HG02970 (cell line): Measurements from ENCODE around the gene CEMIP.

Source experiments
- ATAC-seq: cut with Tn5 transposase; IDR thresholded peaks from one replicate; pipeline ENCODE4 v1.9.1; 2021; ENCODE audit warnings: mild to moderate bottlenecking, moderate library complexity, moderate number of reproducible peaks; ENCODE audit not compliant: unreplicated experiment, low FRiP score

The CEMIP gene

DNA sequence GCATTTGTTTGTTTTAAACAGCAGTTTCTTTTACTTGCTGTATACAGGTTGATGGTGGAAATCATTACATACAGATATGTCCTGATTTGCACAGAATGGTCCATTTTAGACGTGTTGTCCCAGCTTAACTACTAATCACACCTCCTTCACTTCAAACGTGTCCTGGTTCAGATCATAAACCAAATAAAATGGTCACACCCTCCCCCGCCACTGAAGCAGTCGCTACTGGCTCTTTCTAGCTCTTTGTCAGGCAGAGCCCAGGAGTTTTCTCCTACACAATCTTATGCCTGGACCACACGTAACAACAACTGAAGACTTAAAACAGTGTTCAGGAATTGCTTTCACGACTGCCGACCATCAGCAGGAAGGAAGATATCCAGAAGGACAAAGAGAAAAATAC is 136.9 kb downstream of the CEMIP start:
- ATAC-seq, result no peak

DNA sequence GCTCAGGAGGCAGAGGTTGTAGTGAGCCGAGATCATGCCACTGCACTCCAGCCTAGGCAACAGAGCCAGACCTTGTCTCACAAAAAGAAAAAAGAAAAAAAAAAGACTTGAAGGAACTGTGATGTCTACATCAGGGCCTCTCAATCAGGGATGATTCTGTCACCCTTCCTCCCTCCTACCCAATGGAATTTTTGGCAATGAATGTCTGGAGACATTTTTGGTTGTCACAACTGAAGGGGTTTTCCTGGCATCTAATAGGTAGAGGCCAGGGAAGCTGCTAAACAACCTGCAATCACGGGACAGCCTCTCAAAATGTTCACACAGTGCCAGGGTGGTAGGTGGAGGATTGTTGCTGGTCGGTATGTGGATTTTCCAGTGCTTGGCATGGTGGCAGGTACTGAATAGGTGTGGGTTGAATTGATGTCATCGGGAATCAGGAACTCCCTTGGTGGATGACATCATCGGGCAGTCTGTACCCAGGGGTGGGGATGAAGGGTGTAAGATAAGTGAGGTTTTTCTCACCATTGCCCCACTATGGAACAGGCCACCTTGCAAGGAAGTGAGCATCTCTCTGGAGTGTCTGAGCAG is 139.1 kb downstream of the CEMIP start:
- ATAC-seq, result no peak

DNA sequence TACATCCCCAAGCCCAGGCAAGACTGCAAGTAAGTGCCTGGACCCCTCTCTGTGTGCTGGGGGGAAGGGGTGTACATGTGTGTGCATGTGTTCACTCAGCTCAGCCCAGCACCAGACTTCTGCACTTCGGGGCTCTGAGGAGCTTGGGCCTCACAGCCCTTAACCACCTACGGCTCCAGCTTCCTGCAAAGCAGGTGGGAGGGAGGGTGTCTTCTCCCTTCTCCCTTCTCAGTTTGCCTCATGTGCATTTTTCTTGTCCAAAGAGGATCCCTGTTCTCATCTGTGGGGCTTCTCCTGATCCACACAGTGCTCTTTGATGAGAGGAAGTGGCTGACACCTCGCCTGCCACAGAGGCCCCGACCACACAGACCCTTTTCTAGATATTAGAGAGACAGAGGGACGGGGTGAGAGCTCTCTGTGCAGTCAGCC is 141.1 kb downstream of the CEMIP start:
- ATAC-seq, result no peak

DNA sequence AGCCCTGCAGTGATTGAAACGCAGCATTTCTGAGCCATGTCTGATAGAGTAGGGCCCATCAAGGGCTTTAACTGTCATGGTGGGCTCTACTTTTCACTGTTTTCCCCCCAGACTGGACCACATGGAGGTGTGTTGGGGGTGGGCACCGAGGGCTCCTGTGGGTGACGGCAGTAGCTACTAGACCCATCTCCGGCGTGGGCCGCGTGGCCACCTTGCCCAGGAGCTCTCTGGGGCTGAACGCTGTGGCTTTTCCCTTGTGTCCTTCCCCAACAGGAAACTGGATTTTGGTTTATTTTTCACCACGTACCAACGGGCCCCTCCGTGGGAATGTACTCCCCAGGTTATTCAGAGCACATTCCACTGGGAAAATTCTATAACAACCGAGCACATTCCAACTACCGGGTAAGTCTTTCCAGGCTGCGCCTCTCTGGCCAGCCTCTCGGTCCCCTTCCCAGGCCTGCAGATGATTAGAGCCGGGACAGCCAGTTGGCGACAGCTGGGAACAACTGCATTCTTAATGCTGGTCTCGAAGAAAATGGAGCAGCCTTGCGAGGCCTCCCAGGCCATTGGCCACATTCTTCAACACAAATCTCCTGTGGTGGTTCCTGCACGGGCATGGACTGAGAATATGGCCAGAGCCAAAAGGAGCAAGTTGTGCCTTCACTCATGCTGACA is 142.7 kb downstream of the CEMIP start:
- ATAC-seq, result no peak

DNA sequence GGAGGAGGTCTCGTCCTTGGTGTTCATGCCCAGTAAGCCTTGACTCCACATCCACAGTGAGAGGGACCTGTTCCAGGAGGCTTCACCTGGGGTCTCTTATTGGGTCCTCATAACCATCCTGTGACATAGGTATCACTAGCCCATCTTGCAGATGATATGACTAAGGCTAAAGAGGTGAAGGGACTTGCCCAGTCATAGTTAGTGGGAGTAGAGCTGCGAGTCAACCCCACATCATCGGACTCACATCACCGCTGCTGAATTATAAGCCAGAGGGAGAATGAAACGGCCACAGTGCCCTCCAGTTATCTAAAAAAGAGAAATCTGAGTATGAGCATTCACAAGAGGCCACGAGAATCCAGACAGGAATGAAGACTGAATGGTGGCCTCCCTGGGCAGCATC is 144.5 kb downstream of the CEMIP start:
- no peak for ATAC-seq

DNA sequence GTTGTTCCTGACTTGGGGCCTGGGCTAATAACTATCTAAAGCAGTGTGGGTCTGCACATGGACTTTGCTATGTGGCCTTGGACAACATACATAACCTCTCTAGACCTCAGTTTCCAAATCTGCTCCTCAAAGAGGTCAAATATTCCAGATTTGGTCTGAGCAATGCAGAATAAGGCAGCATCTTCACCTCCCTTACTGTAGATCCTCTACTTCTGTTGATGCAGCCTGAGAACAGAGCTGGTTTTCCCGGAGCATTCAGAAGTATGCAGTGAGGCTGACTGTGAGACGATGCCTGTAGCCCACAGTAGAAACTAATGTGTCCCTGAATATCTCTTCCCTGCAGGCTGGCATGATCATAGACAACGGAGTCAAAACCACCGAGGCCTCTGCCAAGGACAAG is 145.1 kb downstream of the CEMIP start:
- no peak for ATAC-seq

DNA sequence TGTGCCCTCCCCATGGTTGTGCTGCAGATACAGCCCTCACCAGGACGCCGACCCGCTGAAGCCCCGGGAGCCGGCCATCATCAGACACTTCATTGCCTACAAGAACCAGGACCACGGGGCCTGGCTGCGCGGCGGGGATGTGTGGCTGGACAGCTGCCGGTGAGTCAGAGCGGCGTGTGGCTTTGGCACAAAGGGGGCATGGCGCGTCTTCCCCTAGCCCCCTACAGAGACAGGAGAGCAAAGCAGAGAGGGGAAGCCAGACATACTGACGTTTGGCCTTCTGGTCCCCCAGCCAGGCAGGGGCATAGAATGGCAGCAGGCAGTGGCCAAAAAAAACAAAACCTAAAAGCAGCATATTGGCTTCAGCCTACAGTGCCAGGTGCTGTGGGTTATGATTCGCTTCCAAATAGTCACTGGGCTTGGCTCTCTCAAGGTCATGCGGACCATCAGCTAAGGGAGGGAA is 146.5 kb downstream of the CEMIP start:
- no peak for ATAC-seq

DNA sequence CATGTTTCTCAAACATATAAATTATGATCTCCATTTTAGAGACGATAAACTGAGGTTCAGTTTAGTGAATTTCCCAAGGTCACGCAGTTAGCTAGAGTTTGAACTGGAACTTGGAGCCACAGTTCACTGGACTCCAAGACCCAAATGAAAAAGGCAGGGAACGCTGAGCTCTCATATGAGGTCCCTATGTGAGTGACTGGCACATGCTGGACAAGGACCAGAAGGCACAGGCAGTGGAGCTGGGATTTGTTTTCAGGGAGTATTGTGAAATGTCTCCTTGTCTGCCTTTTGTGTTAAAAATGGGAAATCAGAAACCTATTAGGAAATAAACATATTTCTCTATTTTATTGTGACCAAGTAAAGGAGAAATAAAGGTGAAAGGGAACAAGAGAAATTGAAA is 147.0 kb downstream of the CEMIP start:
- ATAC-seq, result no peak

DNA sequence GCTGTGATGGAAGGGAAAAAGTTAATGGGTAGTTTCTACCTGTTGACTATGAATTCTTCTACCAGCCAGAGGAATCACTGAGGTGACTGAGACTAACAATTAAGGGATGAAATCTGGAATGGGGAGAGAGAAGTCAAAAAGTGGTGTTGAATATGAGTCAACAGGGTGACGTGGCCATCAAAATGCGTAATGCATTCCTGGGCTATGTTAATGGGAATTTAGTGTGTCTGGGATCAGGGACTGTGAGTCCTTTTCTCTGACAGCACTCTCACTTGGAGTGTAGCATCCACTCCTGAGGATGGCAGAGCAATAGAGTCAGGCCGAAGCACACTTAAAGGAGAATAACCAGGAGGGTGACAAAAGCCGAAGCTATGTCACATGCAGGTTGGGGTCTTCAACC is 150.1 kb downstream of the CEMIP start:
- ATAC-seq, result no peak

DNA sequence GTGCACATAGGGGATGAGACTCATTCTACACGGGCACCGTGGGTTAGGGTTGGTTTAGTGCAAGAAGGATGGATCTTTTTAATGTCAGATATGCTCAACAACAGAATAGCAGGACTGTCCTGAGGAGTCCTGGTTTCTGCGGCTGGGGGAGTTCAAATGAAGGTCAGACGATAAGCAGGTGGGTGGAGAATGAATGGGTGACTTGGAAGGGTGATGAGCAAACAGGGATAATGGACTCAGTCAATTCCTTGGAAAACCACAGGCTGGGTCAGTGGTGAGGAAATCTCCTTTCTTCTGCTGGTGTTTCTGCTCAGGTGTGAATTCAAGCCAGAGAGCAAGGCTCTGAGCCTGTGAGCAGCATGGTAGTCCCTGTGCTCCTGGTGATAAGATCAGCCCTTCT is 150.5 kb downstream of the CEMIP start:
- ATAC-seq, result no peak

DNA sequence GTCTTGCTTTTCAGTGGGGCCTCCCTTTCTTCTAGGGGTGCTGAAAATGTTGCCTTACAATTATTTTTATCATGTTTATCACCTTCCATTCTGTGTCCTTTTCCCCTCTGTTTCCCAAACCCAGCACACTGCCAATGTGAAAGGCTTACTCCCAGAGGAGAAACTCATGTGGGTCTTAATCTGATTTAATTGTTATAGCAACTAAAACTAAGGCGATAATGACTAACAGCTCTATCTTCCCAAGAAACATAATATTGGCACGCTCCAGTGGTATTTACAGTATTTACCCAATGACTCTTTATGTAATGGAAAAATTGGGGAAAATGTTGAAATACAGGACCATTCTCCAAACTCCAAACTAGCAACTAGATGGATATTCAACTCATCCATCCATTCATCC is 152.0 kb downstream of the CEMIP start:
- no peak for ATAC-seq

DNA sequence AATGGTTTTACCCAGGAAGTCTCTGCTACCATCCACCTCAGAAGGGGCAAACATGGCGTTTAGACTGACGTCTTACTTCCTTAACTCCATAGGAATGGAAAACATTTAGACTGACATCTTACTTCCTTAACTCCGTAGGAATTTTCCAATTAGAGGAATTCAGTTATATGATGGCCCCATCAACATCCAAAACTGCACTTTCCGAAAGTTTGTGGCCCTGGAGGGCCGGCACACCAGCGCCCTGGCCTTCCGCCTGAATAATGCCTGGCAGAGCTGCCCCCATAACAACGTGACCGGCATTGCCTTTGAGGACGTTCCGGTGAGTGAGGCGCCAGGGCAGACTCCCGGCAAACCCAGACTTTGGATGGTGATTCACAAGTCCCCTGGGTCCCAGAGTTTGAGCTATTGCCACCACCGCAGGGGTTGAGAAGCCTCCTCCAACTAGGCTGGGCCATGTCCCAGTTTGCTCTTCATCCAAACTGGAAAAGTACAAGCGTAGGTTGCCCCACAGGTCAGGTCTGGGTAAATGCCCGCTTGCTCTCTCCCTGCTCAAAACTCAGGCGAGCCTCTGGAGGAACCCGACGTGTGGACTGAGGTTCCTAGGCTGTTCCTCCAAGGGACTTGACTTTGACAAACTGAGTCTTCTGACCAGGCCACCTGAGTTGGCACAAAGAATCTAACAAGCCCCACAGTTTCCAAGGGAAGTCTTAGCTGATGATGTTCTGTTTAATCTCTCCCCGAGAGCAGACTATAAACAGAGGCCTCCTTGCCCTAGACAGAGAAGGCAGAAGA is 152.7 kb downstream of the CEMIP start:
- no peak for ATAC-seq

DNA sequence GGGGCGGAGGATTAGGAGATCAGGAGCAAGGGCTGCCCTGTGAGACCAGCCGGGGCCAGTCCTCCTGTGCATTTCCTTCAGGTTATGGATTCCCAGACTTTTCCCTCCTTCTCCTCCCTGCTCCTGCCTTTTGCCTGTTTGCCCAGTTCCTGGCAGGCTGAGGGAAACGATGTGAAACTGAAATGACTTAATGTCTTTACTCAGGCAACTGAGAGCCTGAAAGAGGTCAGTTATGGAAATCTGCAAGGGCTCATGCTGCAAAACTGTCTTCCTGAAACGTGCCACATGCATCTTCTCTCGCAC is 153.3 kb downstream of the CEMIP start:
- no peak for ATAC-seq

DNA sequence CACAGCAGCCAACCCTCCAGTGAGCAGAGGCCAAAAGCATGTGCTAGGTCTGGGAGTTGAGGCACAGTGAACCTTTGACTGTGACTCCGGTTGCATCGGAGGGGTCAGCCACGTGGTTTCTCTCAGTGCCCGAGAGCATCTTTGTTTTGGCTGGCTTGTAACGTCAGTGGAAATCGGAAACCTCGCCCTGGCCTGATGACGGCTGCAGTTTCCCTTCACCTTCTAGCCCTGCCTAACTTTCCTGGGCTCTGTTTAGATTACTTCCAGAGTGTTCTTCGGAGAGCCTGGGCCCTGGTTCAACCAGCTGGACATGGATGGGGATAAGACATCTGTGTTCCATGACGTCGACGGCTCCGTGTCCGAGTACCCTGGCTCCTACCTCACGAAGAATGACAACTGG is 153.8 kb downstream of the CEMIP start:
- no peak for ATAC-seq

DNA sequence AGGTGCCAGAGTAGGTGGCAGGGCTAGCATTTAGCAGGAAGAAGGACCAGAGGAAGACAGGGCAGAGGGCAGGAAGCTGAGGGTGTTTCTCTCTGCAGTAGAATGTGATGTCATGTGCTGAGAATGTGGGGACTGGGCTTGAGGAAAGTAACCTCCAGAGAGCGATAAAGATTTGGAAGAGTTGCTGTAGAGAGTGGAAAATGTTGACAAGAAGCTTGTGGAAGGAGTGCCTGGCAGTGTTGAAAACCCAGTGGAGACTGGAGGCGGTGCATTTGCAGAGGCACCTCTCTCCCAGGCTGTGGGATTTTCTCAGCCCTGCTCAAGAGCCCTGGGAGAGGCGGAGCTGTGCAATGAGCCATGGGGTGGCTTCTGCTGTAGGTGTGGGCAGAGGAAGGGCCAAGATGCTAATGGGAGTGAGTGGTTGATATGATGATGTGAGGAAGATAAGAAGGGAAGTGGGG is 155.6 kb downstream of the CEMIP start:
- no peak for ATAC-seq

DNA sequence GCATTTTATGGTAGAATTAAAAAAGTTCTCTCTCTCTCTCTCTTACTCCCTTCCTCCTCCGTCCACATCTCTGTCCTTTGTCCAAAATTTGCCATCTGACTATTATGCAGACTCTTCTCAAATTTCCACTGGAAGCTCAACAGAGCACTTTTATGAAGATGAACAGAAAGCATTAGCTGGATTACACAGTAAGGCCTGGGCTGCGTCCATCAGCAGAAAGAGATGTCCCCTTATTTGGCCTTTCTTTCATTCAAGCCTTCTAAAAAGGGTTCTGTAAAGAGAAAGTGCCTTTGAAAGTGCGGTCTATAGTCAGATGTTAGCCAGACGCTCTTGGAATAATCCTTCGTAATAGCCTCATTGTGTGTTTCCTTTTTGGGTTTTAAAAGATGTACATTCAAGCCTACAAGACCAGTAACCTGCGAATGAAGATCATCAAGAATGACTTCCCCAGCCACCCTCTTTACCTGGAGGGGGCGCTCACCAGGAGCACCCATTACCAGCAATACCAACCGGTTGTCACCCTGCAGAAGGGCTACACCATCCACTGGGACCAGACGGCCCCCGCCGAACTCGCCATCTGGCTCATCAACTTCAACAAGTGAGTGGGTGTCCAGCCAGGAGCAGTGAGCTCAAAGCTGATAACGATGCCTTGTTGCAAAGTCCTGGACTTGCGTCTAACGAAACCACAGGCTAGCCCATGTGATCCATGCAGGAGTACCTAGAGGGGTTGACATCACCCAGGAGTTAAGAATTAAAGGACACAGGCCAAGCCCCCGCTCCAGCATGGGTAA is 157.3 kb downstream of the CEMIP start:
- ATAC-seq, result no peak

DNA sequence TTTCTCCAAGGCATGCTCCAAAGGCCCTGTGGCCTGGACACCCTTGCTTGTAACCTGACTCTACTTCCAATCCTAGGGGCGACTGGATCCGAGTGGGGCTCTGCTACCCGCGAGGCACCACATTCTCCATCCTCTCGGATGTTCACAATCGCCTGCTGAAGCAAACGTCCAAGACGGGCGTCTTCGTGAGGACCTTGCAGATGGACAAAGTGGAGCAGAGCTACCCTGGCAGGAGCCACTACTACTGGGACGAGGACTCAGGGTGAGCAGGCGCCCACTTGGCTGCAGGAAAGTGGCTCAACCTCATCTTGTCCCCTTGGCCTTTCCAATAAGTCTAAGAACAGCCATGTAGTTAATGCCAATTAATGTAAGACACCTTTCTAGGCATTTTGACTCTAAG is 158.5 kb downstream of the CEMIP start:
- ATAC-seq, result no peak

DNA sequence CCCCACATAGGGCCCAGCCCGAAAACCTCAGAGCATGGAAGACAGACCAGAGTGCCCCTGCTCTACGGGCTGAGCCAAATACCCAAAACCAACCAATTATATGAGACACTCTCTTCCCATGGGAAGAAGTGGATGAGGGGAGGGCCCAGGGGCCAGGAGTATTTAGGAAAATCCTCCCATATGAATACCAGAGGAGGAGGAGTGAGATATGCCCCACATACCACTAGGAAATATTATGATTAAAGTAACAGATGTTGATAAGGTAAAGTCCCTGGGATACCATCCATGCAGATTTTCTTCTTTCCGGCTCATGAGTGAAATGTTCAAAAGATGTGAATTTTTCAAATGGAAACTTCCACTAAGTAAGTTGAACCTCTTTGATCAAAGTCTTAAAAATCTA is 160.0 kb downstream of the CEMIP start:
- ATAC-seq, result no peak

DNA sequence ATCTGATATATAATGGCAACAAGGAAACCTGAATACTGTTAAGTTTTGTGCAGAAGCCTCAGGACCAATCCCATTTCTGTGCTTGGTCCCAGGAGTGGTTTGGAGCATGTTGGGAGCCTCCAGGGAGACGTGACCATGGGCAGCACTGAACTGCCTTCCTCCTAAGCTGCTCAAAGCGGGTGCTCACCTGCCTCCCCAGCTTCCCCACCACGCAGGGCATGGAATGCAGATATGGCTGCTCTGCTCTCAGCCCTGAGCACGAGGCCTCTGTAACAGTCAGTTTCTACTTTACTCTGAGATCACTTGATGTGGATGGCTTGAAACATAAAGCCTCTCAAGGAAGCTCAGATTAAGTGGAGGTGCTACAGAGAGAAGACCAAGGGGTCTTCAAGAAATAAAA is 161.2 kb downstream of the CEMIP start:
- no peak for ATAC-seq

DNA sequence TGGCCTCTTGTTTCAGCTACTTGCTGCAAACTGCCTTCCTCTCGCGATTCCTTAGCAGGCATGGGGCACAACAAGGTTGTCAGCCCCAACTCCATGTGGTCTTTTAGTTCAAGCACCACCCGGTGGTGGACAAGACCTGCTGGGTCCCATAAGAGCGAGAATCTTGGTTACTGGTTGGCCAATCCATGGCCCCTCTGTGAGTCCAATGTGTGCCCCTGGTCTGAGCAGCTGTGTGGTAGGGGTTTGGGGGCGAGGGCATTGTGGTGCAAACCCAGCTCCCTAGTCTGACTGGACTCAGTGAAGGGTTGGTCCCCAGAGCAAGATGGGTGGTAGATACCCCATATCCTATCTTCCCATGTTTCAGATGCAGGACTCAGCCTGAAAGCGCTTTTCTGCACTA is 161.7 kb downstream of the CEMIP start:
- no peak for ATAC-seq

DNA sequence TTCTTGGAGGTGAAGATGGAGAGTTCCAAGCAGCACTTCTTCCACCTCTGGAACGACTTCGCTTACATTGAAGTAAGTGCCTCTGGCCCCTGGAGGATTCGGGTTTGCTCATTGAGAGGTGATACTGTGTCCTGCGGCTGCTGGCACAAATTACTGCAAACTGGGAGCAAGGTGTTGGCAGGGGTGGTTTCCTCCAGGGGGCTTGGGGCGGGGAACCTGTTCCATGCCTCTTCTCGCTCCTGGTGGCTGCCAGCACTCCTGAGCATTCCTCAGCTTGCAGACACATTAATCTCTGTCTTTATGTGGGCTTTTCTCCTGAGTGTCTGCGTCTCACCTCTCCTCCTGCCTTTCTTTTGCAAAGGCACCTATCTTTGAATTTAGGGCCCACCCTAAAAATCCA is 163.1 kb downstream of the CEMIP start:
- no peak for ATAC-seq
